IMR-90 (cell line): ENCODE data around the gene TMEM233. TPM values are rescaled to one million over a fixed set of nuclear protein-coding genes. Genes with fewer than 3 reads are reported as not detected.

Experiments
- ATAC-seq: fragments of 200-7000 bp; cut with Tn5 transposase; 2 replicates; pipeline ENCODE4 v1.9.1; 2020; ENCODE audit warnings: low read depth, mild to moderate bottlenecking, moderate library complexity
- BruUV-seq: library from RNA; stranded (reverse); fragments of 400-500 nt; replicated peaks from 2 replicates; lab custom pipeline; 2021; lab: Mats Ljungman, UMichigan
- CTCF ChIA-PET: fragments of 300-600 bp; formaldehyde crosslinking; extraction: SDS; loops from one replicate; lab custom pipeline; 2021; ENCODE audit warnings: antibody characterized with exemption; lab: Yijun Ruan, JAX
- POLR2A ChIA-PET: fragments of 300-600 bp; sonication (Branson Sonifier 250); formaldehyde crosslinking; loops from one replicate; lab custom pipeline; 2022; ENCODE audit warnings: antibody characterized with exemption; ENCODE audit not compliant: unreplicated experiment; lab: Charles Lee
- DNase-seq: peaks from one replicate; pipeline ENCODE4 v3.0.0; 2013
- H2AFZ ChIP-seq: replicated peaks from 2 replicates; pipeline ENCODE3; 2013; ENCODE audit warnings: low read length, mild to moderate bottlenecking; ENCODE audit not compliant: poor library complexity
- H2AK5ac ChIP-seq: 2 replicates; pipeline ENCODE4 v1.6.1; 2013; ENCODE audit warnings: low read depth, low read length, inconsistent platforms
- H2AK9ac ChIP-seq: replicated peaks from 2 replicates; pipeline ENCODE3; 2013; ENCODE audit warnings: mild to moderate bottlenecking, low read depth, low read length, moderate library complexity; ENCODE audit not compliant: poor library complexity
- H2BK120ac ChIP-seq: 2 replicates; pipeline ENCODE4 v1.6.1; 2013; ENCODE audit warnings: low read depth, low read length, inconsistent platforms
- H2BK15ac ChIP-seq: 3 replicates; pipeline ENCODE4 v1.6.1; 2013; ENCODE audit warnings: low read depth, low read length, inconsistent platforms
- H2BK20ac ChIP-seq: 2 replicates; pipeline ENCODE4 v1.6.1; 2013; ENCODE audit warnings: low read depth, mild to moderate bottlenecking, inconsistent platforms, low read length, moderate library complexity
- H2BK5ac ChIP-seq: 2 replicates; pipeline ENCODE4 v1.6.1; 2013; ENCODE audit warnings: mild to moderate bottlenecking, low read depth, low read length, inconsistent platforms; ENCODE audit not compliant: poor library complexity, severe bottlenecking
- H3K14ac ChIP-seq: replicated peaks from 2 replicates; pipeline ENCODE4 v1.6.1; 2013; ENCODE audit warnings: low read depth, low read length, inconsistent platforms
- H3K18ac ChIP-seq: 2 replicates; pipeline ENCODE4 v1.6.1; 2013; ENCODE audit warnings: low read depth, low read length, control low read depth
- H3K23ac ChIP-seq: 2 replicates; pipeline ENCODE4 v1.6.1; 2013; ENCODE audit warnings: low read depth, low read length, inconsistent platforms
- H3K27ac ChIP-seq: 2 replicates; pipeline ENCODE4 v1.5.1; 2013; ENCODE audit warnings: mild to moderate bottlenecking, control low read depth, low read length; ENCODE audit not compliant: insufficient read depth
- H3K27me3 ChIP-seq: 2 replicates; pipeline ENCODE4 v1.6.1; 2013; ENCODE audit warnings: low read length; ENCODE audit not compliant: control insufficient read depth, insufficient read depth
- H3K36me3 ChIP-seq: 2 replicates; pipeline ENCODE4 v1.6.1; 2013; ENCODE audit warnings: low read length, mixed read lengths; ENCODE audit not compliant: control insufficient read depth, insufficient read depth
- H3K4ac ChIP-seq: 2 replicates; pipeline ENCODE4 v1.6.1; 2013; ENCODE audit warnings: low read depth, low read length, inconsistent platforms
- H3K4me1 ChIP-seq: 2 replicates; pipeline ENCODE4 v1.6.1; 2013; ENCODE audit warnings: low read length, mixed read lengths; ENCODE audit not compliant: control insufficient read depth, insufficient read depth
- H3K4me2 ChIP-seq: 2 replicates; pipeline ENCODE4 v1.6.1; 2013; ENCODE audit warnings: low read depth, mild to moderate bottlenecking, control low read depth, low read length, moderate library complexity
- H3K4me3 ChIP-seq: 2 replicates; pipeline ENCODE4 v1.5.1; 2013; ENCODE audit warnings: low read depth, mild to moderate bottlenecking, control low read depth, low read length, moderate library complexity; ENCODE audit not compliant: insufficient read depth
- H3K56ac ChIP-seq: 2 replicates; pipeline ENCODE4 v1.6.1; 2013; ENCODE audit warnings: low read length, inconsistent platforms; ENCODE audit not compliant: insufficient read depth; ENCODE audit errors: extremely low read depth
- H3K79me1 ChIP-seq, 2 experiments: 2 replicates each; pipeline ENCODE4 v1.6.1; 2013; ENCODE audit warnings: low read length in 2 of 2, inconsistent platforms in 1 of 2, low read depth in 1 of 2
- H3K9ac ChIP-seq: 2 replicates; pipeline ENCODE4 v1.6.1; 2013; ENCODE audit warnings: low read depth, low read length, control low read depth
- H3K9me1 ChIP-seq: 2 replicates; pipeline ENCODE4 v1.6.1; 2013; ENCODE audit warnings: low read length, inconsistent platforms; ENCODE audit not compliant: insufficient read depth
- H3K9me3 ChIP-seq: 2 replicates; pipeline ENCODE4 v1.6.1; 2013; ENCODE audit warnings: low read length; ENCODE audit not compliant: control insufficient read depth, insufficient read depth
- H4K20me1 ChIP-seq: 2 replicates; pipeline ENCODE4 v1.6.1; 2013; ENCODE audit warnings: low read length, inconsistent platforms; ENCODE audit not compliant: insufficient read depth
- H4K5ac ChIP-seq: 2 replicates; pipeline ENCODE4 v1.6.1; 2013; ENCODE audit warnings: mild to moderate bottlenecking, low read depth, low read length, control low read depth
- H4K8ac ChIP-seq, 2 experiments: 2 replicates each; pipeline ENCODE4 v1.6.1; 2013; ENCODE audit warnings: low read depth in 2 of 2, low read length in 2 of 2, control low read depth in 1 of 2, inconsistent platforms in 1 of 2
- H4K91ac ChIP-seq: 2 replicates; pipeline ENCODE4 v1.6.1; 2013; ENCODE audit warnings: low read depth, low read length, inconsistent platforms; ENCODE audit not compliant: insufficient read depth
- CEBPB ChIP-seq: IDR thresholded peaks from 2 replicates; pipeline ENCODE4 v1.6.1; 2012; ENCODE audit warnings: low read depth, low read length, improper control_type of control experiment
- CHD1 ChIP-seq: IDR thresholded peaks from 2 replicates; pipeline ENCODE4 v1.6.1; 2012; ENCODE audit warnings: low read depth, low read length, improper control_type of control experiment
- MAZ ChIP-seq: IDR thresholded peaks from 2 replicates; pipeline ENCODE4 v1.6.1; 2012; ENCODE audit warnings: low read depth, mild to moderate bottlenecking, low read length, improper control_type of control experiment, moderate library complexity, borderline replicate concordance
- RAD21 ChIP-seq: IDR thresholded peaks from 2 replicates; pipeline ENCODE4 v1.6.1; 2012; ENCODE audit warnings: low read length, improper control_type of control experiment
- RCOR1 ChIP-seq: IDR thresholded peaks from 2 replicates; pipeline ENCODE4 v1.6.1; 2012; ENCODE audit warnings: mild to moderate bottlenecking, low read length, improper control_type of control experiment; ENCODE audit not compliant: insufficient replicate concordance
- RFX5 ChIP-seq: IDR thresholded peaks from 2 replicates; pipeline ENCODE4 v1.8.0; 2012; ENCODE audit warnings: low read depth, mild to moderate bottlenecking, low read length, moderate library complexity
- whole genome bisulfite sequencing, 2 experiments: methylation state at CpG; one replicate each; pipeline versions ENCODE4 v1.1.5 to v1.1.7; 2013; ENCODE audit warnings: missing lambda C conversion rate in 2 of 2; ENCODE audit not compliant: insufficient read length in 1 of 2; ENCODE audit errors: extremely low coverage in 2 of 2; 5-methylcytosine and 5-hydroxymethylcytosine counted together
- dilution Hi-C: fragments of 300-500 bp; cut with HindIII; formaldehyde crosslinking; loops from one replicate; pipeline ENCODE4 v1.14.3; 2018; ENCODE audit warnings: low sequenced_read_pairs; ENCODE audit not compliant: unreplicated experiment
- in situ Hi-C: fragments of 300-500 bp; cut with MboI; formaldehyde crosslinking; loops from 3 replicates; pipeline ENCODE4 v1.14.3; 2019; ENCODE audit warnings: low sequenced_read_pairs, inconsistent platforms, mixed read lengths
- intact Hi-C: fragments of 100-400 bp; cut with micrococcal nuclease; formaldehyde crosslinking; loops from 2 replicates; pipeline ENCODE4 v1.10.0; 2022
- polyA plus RNA-seq, 3 experiments: library from polyadenylated mRNA; depleted of rRNA; stranded (reverse); fragments of >200 nt; gene quantifications; 2 replicates each; pipeline ENCODE4 v1.2.3, GENCODE V29; 2012; ENCODE audit warnings: low replicate concordance in 1 of 3
- total RNA-seq: library from RNA; depleted of rRNA; stranded (reverse); fragments of >200 nt; gene quantifications from 2 replicates; pipeline ENCODE4 v1.2.3, GENCODE V29; 2012
- TF ChIP-seq, protein P1 (sequence below): conservative IDR thresholded peaks from 2 replicates; pipeline ENCODE4 v1.5.1; 2012; ENCODE audit warnings: mild to moderate bottlenecking, low read depth, low read length, improper control_type of control experiment
- TF ChIP-seq, protein P2 (sequence below): fragments of 150-350 bp; IDR thresholded peaks from 2 replicates; pipeline ENCODE4 v1.6.1; 2017; ENCODE audit warnings: mild to moderate bottlenecking, antibody characterized with exemption, low read length, low read depth

TMEM233 gene
- total and polyA plus RNA-seq, 2 of the 4 experiments (the other 2 are of a cell fraction) = not detected

DNA sequence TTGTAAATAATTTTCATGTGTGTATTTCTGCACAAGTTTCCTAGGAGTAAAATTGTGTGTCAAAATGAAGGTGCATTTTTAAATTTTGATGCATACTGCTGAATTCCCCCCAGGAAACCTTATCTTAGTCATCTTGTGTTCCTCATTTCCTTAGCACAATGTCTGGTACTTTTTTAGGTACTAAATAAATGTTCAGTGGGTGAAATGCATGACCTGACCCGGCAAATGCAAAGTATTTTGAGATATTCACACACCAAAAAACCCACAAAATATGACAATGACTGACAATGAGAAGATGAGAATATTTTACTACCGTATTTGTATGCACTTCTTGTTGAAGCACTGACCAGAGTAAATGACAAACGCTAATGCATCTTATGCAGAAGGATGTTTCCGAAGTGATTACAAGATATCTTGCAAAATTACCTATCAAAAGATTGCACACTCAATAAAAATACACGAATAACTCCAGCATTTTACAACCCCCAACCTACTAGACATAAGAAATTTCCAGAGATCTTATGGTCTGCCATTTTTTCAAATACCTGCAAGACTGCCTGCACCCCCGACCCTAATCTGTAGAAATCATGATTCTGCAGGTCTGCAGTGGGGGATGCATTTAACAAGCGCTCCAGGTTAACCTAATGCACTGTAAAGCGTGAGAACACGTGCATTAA is 73.5 kb downstream of the TMEM233 start:
- TF ChIP-seq, protein P1, sequence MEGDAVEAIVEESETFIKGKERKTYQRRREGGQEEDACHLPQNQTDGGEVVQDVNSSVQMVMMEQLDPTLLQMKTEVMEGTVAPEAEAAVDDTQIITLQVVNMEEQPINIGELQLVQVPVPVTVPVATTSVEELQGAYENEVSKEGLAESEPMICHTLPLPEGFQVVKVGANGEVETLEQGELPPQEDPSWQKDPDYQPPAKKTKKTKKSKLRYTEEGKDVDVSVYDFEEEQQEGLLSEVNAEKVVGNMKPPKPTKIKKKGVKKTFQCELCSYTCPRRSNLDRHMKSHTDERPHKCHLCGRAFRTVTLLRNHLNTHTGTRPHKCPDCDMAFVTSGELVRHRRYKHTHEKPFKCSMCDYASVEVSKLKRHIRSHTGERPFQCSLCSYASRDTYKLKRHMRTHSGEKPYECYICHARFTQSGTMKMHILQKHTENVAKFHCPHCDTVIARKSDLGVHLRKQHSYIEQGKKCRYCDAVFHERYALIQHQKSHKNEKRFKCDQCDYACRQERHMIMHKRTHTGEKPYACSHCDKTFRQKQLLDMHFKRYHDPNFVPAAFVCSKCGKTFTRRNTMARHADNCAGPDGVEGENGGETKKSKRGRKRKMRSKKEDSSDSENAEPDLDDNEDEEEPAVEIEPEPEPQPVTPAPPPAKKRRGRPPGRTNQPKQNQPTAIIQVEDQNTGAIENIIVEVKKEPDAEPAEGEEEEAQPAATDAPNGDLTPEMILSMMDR = no peak
- TF ChIP-seq RFX5 (no peak), MAZ (no peak), CHD1 (no peak), CEBPB (no peak), RAD21 (no peak), RCOR1 (no peak)
- TF ChIP-seq, protein P2, sequence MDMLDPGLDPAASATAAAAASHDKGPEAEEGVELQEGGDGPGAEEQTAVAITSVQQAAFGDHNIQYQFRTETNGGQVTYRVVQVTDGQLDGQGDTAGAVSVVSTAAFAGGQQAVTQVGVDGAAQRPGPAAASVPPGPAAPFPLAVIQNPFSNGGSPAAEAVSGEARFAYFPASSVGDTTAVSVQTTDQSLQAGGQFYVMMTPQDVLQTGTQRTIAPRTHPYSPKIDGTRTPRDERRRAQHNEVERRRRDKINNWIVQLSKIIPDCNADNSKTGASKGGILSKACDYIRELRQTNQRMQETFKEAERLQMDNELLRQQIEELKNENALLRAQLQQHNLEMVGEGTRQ = no peak
- H2AK9ac ChIP-seq = no peak overlapping the region
- H3K23ac ChIP-seq = no peak overlapping the region
- H2BK5ac ChIP-seq = no peak overlapping the region
- H3K36me3 ChIP-seq = peaks cover 2% of the 10 kb centered on the region; the same call in 1 of the 2 replicates
- ATAC-seq (peak; percentile 1; the same call in 1 of the 2 replicates), DNase-seq (no peak)
- H3K79me1 ChIP-seq = peaks cover 18% of the 10 kb centered on the region in 2 experiments
- no peak overlapping the region for H4K91ac ChIP-seq
- ChIA-PET POLR2A (no interaction called here), CTCF (interaction anchor here (1.0 to 1.4 kb wide), 6 partner anchors 8 to 19 kb away, joined by 3 to 7 read pairs (median 4); no protein-coding TSS in a partner anchor)
- intact Hi-C loops (loop anchor here (1.0 to 5.0 kb wide), 4 partner anchors 114 to 1530 kb away; partner anchors contain the start of gene PEBP1), dilution Hi-C loops (no loop called here), in situ Hi-C loops (loop anchor here (10.0 kb wide), 1 partner anchor 1262 kb away; no protein-coding TSS in a partner anchor)
- BruUV-seq = no TSS peak
- H4K5ac ChIP-seq = no peak overlapping the region
- no peak overlapping the region for H3K4ac ChIP-seq
- no peak overlapping the region for H2BK15ac ChIP-seq
- no peak overlapping the region for H3K56ac ChIP-seq
- no peaks in the 10 kb centered on the region for H4K20me1 ChIP-seq
- H2AK5ac ChIP-seq = no peak overlapping the region
- H3K27me3 ChIP-seq = 0 out of 2 replicates have a peak, but pooled peaks cover 2% of the 10 kb centered on the region
- H3K9ac ChIP-seq = peak overlapping the region; percentile 27; the same call in 1 of the 2 replicates
- H3K18ac ChIP-seq = no peak overlapping the region
- H2BK20ac ChIP-seq = no peak overlapping the region
- H3K9me3 ChIP-seq = no peaks in the 10 kb centered on the region
- H3K4me1 ChIP-seq = no peaks in the 10 kb centered on the region
- H2BK120ac ChIP-seq = no peak overlapping the region
- H3K9me1 ChIP-seq = no peaks in the 10 kb centered on the region
- H4K8ac ChIP-seq = no peak overlapping the region
- WGBS, 2 experiments = no CpG with 5 or more reads among the region's 9 CpGs
- peak overlapping the region; percentile 65; the same call in 1 of the 2 replicates for H3K4me2 ChIP-seq
- H3K4me3 ChIP-seq = peak overlapping the region; percentile 44; the same call in 1 of the 2 replicates
- peak overlapping the region; percentile 98 for H2AFZ ChIP-seq
- H3K27ac ChIP-seq = no peak overlapping the region
- H3K14ac ChIP-seq = no peak overlapping the region
